PC-3 (cell line): ENCODE measurements around the gene ITCH. TPM values are rescaled to one million over a fixed set of nuclear protein-coding genes. Genes with fewer than 3 reads are reported as not detected.

Experiments used
- ATAC-seq: fragments of 200-7000 bp; cut with Tn5 transposase; 2 replicates; pipeline ENCODE4 v1.9.1; 2020; ENCODE audit warnings: mild to moderate bottlenecking, moderate library complexity
- BruUV-seq: library from RNA; stranded (reverse); fragments of 400-500 nt; replicated peaks from 2 replicates; lab custom pipeline; 2021; lab: Mats Ljungman, UMichigan
- CTCF ChIA-PET: fragments of 300-600 bp; sonication (Branson Sonifier 250); formaldehyde crosslinking; loops from one replicate; lab custom pipeline; 2022; ENCODE audit warnings: antibody characterized with exemption; lab: Charles Lee
- POLR2A ChIA-PET: fragments of 300-600 bp; sonication (Branson Sonifier 250); formaldehyde crosslinking; loops from one replicate; lab custom pipeline; 2022; ENCODE audit warnings: antibody characterized with exemption; ENCODE audit not compliant: unreplicated experiment; lab: Charles Lee
- DNase-seq: peaks from one replicate; pipeline ENCODE4 v3.0.0-alpha.2; 2015
- H2AFZ ChIP-seq: fragments of 300-600 bp; sonication (generic); 2 replicates; pipeline ENCODE4 v1.6.0; 2016; ENCODE audit warnings: antibody characterized with exemption, low read length
- H3F3A ChIP-seq: fragments of 300-600 bp; sonication (generic); one replicate; pipeline ENCODE4 v1.6.0; 2017; ENCODE audit warnings: antibody characterized with exemption, low read length, control low read depth, mild to moderate bottlenecking; ENCODE audit not compliant: unreplicated experiment
- H3K27ac ChIP-seq: fragments of 300-600 bp; sonication (generic); 2 replicates; pipeline ENCODE4 v1.5.1; 2016; ENCODE audit warnings: mild to moderate bottlenecking, low read length
- H3K27me3 ChIP-seq: fragments of 300-600 bp; sonication (generic); 2 replicates; pipeline ENCODE4 v1.6.1; 2016; ENCODE audit warnings: low read length, mixed read lengths
- H3K36me3 ChIP-seq: fragments of 300-600 bp; sonication (generic); 2 replicates; pipeline ENCODE4 v1.6.1; 2016; ENCODE audit warnings: low read depth, mixed run types, low read length, mixed read lengths
- H3K4me1 ChIP-seq: fragments of 300-600 bp; sonication (generic); 2 replicates; pipeline ENCODE4 v1.5.1; 2016; ENCODE audit warnings: low read length; ENCODE audit not compliant: insufficient read depth
- H3K4me2 ChIP-seq: fragments of 300-600 bp; sonication (generic); 2 replicates; pipeline ENCODE4 v1.6.0; 2016; ENCODE audit warnings: low read length
- H3K4me3 ChIP-seq: fragments of 300-600 bp; sonication (generic); 2 replicates; pipeline ENCODE4 v1.5.1; 2016; ENCODE audit warnings: mild to moderate bottlenecking, low read length, mixed read lengths
- H3K79me2 ChIP-seq: fragments of 300-600 bp; sonication (generic); 2 replicates; pipeline ENCODE4 v1.6.1; 2017; ENCODE audit warnings: low read length, mixed read lengths
- H3K9ac ChIP-seq: fragments of 300-600 bp; sonication (generic); 2 replicates; pipeline ENCODE4 v1.6.0; 2016; ENCODE audit warnings: mild to moderate bottlenecking, low read length
- H3K9me2 ChIP-seq: fragments of 300-600 bp; sonication (generic); replicated peaks from 2 replicates; pipeline ENCODE4 v1.6.1; 2016; ENCODE audit warnings: mixed run types, low read length, mixed read lengths
- H3K9me3 ChIP-seq: fragments of 300-600 bp; sonication (generic); 2 replicates; pipeline ENCODE4 v1.6.1; 2016; ENCODE audit warnings: low read length, mixed read lengths
- H4K20me1 ChIP-seq: fragments of 300-600 bp; sonication (generic); 2 replicates; pipeline ENCODE4 v1.6.1; 2016; ENCODE audit warnings: low read length, mixed read lengths
- EZH2 ChIP-seq: fragments of 300-600 bp; sonication (generic); IDR thresholded peaks from one replicate; pipeline ENCODE4 v1.6.1; 2017; ENCODE audit warnings: antibody characterized with exemption, mild to moderate bottlenecking, low read length; ENCODE audit not compliant: unreplicated experiment
- EZH2phosphoT487 ChIP-seq: fragments of 300-600 bp; sonication (generic); IDR thresholded peaks from 2 replicates; pipeline ENCODE4 v1.6.1; 2018; ENCODE audit warnings: mild to moderate bottlenecking, antibody characterized with exemption, low read length, borderline replicate concordance
- intact Hi-C: fragments of 100-400 bp; cut with micrococcal nuclease; formaldehyde crosslinking; loops from 2 replicates; pipeline ENCODE4 v1.9.0; 2023
- total RNA-seq: library from RNA; depleted of rRNA; stranded (reverse); fragments of >200 nt; gene quantifications from 2 replicates; pipeline ENCODE4 v1.2.3, GENCODE V29; 2014
- TF ChIP-seq, protein P1 (sequence below): fragments of 300-600 bp; sonication (generic); conservative IDR thresholded peaks from 2 replicates; pipeline ENCODE4 v1.5.1; 2017; ENCODE audit warnings: antibody characterized with exemption, low read depth, mild to moderate bottlenecking, low read length

ITCH gene
- total RNA-seq, 1 experiment from 2014 or later = 54.8 TPM

DNA sequence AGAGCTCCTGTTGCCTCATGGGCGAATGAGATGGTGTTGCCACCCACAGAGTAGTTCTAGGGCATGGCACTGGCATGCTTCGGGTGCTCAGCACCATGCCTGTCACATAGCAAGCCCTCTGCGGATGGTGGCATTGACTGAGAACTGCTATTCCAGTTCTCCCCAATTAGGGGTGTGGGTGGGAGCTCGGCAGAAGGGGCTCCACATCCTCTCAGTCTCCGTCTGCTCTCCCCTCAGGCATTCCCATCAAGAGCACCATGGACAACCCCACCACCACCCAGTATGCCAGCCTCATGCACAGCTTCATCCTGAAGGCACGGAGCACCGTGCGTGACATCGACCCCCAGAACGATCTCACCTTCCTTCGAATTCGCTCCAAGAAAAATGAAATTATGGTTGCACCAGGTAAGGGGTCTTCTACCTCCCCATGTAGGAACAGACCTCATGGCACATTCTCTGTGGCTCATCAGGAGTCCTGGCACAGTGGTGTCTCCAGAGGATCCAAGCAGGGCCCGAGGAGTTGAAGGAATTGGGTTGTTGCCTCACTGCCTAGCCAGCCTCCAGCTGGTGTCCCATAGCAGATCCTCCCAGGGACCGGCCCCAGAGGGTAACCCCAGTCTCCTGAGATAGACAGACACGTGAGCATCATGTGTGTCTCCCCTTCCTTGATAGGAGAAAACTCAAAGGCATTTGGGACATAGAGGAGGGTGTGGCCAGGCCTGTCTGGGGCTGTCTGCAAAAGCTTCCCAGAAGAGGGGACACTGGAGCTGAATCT lies 171.5 kb downstream of the ITCH start:
- no peaks in the 10 kb centered on the region for H3K9me2 ChIP-seq
- no peaks in the 10 kb centered on the region for H3K4me1 ChIP-seq
- ChIA-PET CTCF (no interaction called here), POLR2A (no interaction called here)
- H3K9ac ChIP-seq = no peak overlapping the region
- H3K4me3 ChIP-seq = no peak overlapping the region
- H3K4me2 ChIP-seq = no peak overlapping the region
- intact Hi-C loops = no loop called here
- 0 out of 2 replicates have a peak, but pooled peaks cover 5% of the 10 kb centered on the region for H3K79me2 ChIP-seq
- no peak overlapping the region for H3K27ac ChIP-seq
- TF ChIP-seq EZH2 (no peak), EZH2phosphoT487 (no peak)
- TF ChIP-seq, protein P1, sequence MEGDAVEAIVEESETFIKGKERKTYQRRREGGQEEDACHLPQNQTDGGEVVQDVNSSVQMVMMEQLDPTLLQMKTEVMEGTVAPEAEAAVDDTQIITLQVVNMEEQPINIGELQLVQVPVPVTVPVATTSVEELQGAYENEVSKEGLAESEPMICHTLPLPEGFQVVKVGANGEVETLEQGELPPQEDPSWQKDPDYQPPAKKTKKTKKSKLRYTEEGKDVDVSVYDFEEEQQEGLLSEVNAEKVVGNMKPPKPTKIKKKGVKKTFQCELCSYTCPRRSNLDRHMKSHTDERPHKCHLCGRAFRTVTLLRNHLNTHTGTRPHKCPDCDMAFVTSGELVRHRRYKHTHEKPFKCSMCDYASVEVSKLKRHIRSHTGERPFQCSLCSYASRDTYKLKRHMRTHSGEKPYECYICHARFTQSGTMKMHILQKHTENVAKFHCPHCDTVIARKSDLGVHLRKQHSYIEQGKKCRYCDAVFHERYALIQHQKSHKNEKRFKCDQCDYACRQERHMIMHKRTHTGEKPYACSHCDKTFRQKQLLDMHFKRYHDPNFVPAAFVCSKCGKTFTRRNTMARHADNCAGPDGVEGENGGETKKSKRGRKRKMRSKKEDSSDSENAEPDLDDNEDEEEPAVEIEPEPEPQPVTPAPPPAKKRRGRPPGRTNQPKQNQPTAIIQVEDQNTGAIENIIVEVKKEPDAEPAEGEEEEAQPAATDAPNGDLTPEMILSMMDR = no peak
- peaks cover 33% of the 10 kb centered on the region for H3K36me3 ChIP-seq
- DNase-seq (no peak), ATAC-seq (no peak)
- H3K27me3 ChIP-seq = no peaks in the 10 kb centered on the region
- H2AFZ ChIP-seq = no peak overlapping the region
- no TSS peak for BruUV-seq
- H3F3A ChIP-seq = no peaks in the 10 kb centered on the region
- H3K9me3 ChIP-seq = no peaks in the 10 kb centered on the region
- no peaks in the 10 kb centered on the region for H4K20me1 ChIP-seq

DNA sequence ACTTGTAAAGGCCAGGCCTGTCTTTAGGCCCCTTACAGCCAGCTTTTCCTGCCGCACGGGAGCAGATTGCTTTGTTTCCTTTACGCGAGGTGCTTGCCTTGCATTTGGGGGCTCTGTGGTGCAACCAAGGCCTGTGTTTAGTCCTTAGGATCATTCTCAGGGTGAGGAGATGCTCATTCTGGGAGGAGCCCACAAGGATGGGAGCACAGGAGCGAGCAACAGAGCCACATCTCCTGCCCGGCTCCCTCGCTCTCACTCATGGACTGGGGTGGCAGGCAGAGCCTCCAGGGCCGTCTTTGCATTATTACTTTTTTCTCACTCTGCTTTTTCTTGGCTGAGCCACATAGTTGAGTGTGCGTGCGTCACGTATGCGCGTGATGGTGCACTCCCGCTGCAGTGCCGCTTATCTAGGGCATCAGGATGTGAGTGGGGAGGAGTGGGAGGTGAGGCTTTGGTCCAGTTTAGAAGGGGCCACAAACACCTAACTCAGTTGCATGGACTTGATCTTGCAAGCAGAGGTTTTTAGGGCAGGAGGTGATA lies 172.3 kb downstream of the ITCH start:
- no peak overlapping the region for H3K27ac ChIP-seq
- TF ChIP-seq EZH2phosphoT487 (no peak), EZH2 (no peak)
- TF ChIP-seq, protein P1 = no peak
- no peak overlapping the region for H2AFZ ChIP-seq
- H3K9me2 ChIP-seq = no peaks in the 10 kb centered on the region
- H3K36me3 ChIP-seq = peaks cover 26% of the 10 kb centered on the region
- POLR2A ChIA-PET = no interaction called here
- no peaks in the 10 kb centered on the region for H3K27me3 ChIP-seq
- no peaks in the 10 kb centered on the region for H3K9me3 ChIP-seq
- no peak overlapping the region for H3K9ac ChIP-seq
- no peaks in the 10 kb centered on the region for H4K20me1 ChIP-seq
- no peaks in the 10 kb centered on the region for H3F3A ChIP-seq
- no peak overlapping the region for H3K4me3 ChIP-seq
- CTCF ChIA-PET = no interaction called here
- no TSS peak for BruUV-seq
- DNase-seq (no peak), ATAC-seq (no peak)
- H3K4me2 ChIP-seq = no peak overlapping the region
- intact Hi-C loops = no loop called here
- H3K4me1 ChIP-seq = no peaks in the 10 kb centered on the region
- no peaks in the 10 kb centered on the region for H3K79me2 ChIP-seq

DNA sequence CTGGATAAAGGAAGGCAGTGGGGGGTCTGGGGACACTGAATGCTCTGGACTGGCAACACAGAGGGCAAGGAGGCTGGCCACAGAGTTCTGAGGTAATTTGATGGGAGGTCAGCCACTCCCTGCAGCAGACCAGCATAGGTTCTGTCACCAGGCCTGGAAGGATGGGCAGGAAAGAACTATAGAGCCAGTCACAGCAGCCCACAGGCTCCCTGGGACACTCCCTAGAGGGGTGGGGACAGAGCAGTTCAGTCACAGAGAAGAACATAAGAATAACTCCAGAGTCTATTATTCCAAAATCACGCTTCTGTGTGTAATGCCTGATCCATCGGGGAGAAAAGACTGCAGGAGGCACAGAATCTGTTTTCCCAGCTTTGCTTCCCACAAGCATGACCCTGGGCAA lies 172.8 kb downstream of the ITCH start:
- no peak overlapping the region for H3K27ac ChIP-seq
- H3K36me3 ChIP-seq = peaks cover 23% of the 10 kb centered on the region
- no peak overlapping the region for H2AFZ ChIP-seq
- peak; percentile 36; the same call in 1 of the 2 replicates for ATAC-seq
- ChIA-PET POLR2A (no interaction called here), CTCF (no interaction called here)
- BruUV-seq = TSS peak; percentile 9
- no peaks in the 10 kb centered on the region for H3K9me2 ChIP-seq
- no peaks in the 10 kb centered on the region for H4K20me1 ChIP-seq
- intact Hi-C loops = no loop called here
- TF ChIP-seq EZH2phosphoT487 = no peak
- TF ChIP-seq EZH2 = no peak
- TF ChIP-seq, protein P1 = no peak
- H3K27me3 ChIP-seq = no peaks in the 10 kb centered on the region
- H3K4me1 ChIP-seq = no peaks in the 10 kb centered on the region
- no peak overlapping the region for H3K4me2 ChIP-seq
- H3K79me2 ChIP-seq = no peaks in the 10 kb centered on the region
- no peak for DNase-seq
- no peak overlapping the region for H3K4me3 ChIP-seq
- no peaks in the 10 kb centered on the region for H3K9me3 ChIP-seq
- H3K9ac ChIP-seq = no peak overlapping the region
- no peaks in the 10 kb centered on the region for H3F3A ChIP-seq
